Endothelial cell of umbilical vein (primary cell): ENCODE measurements around the gene MRGPRG. TPM values are rescaled to one million over a fixed set of nuclear protein-coding genes. Genes with fewer than 3 reads are reported as not detected.

Experiments
- BruUV-seq: library from RNA; stranded (reverse); fragments of 400-500 nt; replicated peaks from 2 replicates; lab custom pipeline; 2021; lab: Mats Ljungman, UMichigan
- CTCF ChIA-PET: fragments of 300-600, 350-600 bp; sonication (Branson Sonifier 250); formaldehyde crosslinking; loops from one replicate; lab custom pipeline; 2021; ENCODE audit warnings: antibody characterized with exemption, inconsistent platforms; lab: Charles Lee
- POLR2A ChIA-PET: fragments of 300-600, 350-600 bp; sonication (Branson Sonifier 250); formaldehyde crosslinking; loops from one replicate; lab custom pipeline; 2021; ENCODE audit warnings: antibody characterized with exemption, inconsistent platforms; lab: Charles Lee
- DNase-seq: peaks from one replicate; pipeline ENCODE4 v3.0.0-alpha.2; 2011; ENCODE audit warnings: low read depth, low spot score
- FAIRE-seq: peaks from 2 replicates; lab custom pipeline; 2011; peaks lifted over from hg19 to GRCh38; lab: Jason Lieb, UNC
- H2AFZ ChIP-seq: 2 replicates; pipeline ENCODE4 v1.6.0; 2012; ENCODE audit warnings: low read depth, low read length, control low read depth, inconsistent platforms
- H3K27ac ChIP-seq: 2 replicates; pipeline ENCODE4 v1.5.1; 2011; ENCODE audit warnings: low read depth, mild to moderate bottlenecking, control low read depth, low read length, moderate library complexity; ENCODE audit not compliant: insufficient read depth
- H3K27me3 ChIP-seq, 2 experiments: 2 replicates each; pipeline versions ENCODE4 v1.6.0 to v1.6.1; 2011; ENCODE audit warnings: low read length in 2 of 2, mixed read lengths in 1 of 2; ENCODE audit not compliant: control insufficient read depth in 2 of 2, insufficient read depth in 2 of 2
- H3K36me3 ChIP-seq, 2 experiments: 2 replicates in 1 of 2; 3 replicates in 1 of 2; pipeline ENCODE4 v1.5.1; 2011; ENCODE audit warnings: low read length in 2 of 2, mild to moderate bottlenecking in 1 of 2, moderate library complexity in 1 of 2; ENCODE audit not compliant: control insufficient read depth in 2 of 2, insufficient read depth in 2 of 2; ENCODE audit errors: extremely low read depth in 1 of 2
- H3K4me1 ChIP-seq: 3 replicates; pipeline ENCODE4 v1.5.1; 2011; ENCODE audit warnings: mild to moderate bottlenecking, low read length; ENCODE audit not compliant: control insufficient read depth, insufficient read depth; ENCODE audit errors: extremely low read depth
- H3K4me2 ChIP-seq: 2 replicates; pipeline ENCODE4 v1.6.1; 2011; ENCODE audit warnings: low read length, control low read depth, mixed read lengths; ENCODE audit not compliant: insufficient read depth
- H3K4me3 ChIP-seq, 3 experiments: fragments of 200-600 bp in 1 of 3; sonication (generic), shearing (Covaris generic) in 1 of 3; replicated peaks in 1 of 3; 2 replicates each; pipeline ENCODE4 v1.5.1; 2011 to 2016; ENCODE audit warnings: control low read depth in 3 of 3, low read length in 3 of 3, mild to moderate bottlenecking in 2 of 3, inconsistent platforms in 1 of 3, low read depth in 1 of 3, moderate library complexity in 1 of 3; ENCODE audit not compliant: insufficient read depth in 1 of 3
- H3K79me2 ChIP-seq: 2 replicates; pipeline ENCODE4 v1.6.0; 2012; ENCODE audit warnings: low read length, inconsistent platforms; ENCODE audit not compliant: control insufficient read depth, insufficient read depth
- H3K9ac ChIP-seq: replicated peaks from 2 replicates; pipeline ENCODE3; 2011; ENCODE audit warnings: low read length, control low read depth; ENCODE audit not compliant: insufficient read depth; ENCODE audit errors: extremely low read depth
- H3K9me1 ChIP-seq: replicated peaks from 3 replicates; pipeline ENCODE4 v1.6.0; 2011; ENCODE audit warnings: mild to moderate bottlenecking, low read length; ENCODE audit not compliant: control insufficient read depth, insufficient read depth; ENCODE audit errors: extremely low read depth
- H3K9me3 ChIP-seq: replicated peaks from 2 replicates; pipeline ENCODE4 v1.5.1; 2012; ENCODE audit warnings: low read length, inconsistent platforms; ENCODE audit not compliant: control insufficient read depth, insufficient read depth
- H4K20me1 ChIP-seq: replicated peaks from 2 replicates; pipeline ENCODE3; 2011; ENCODE audit warnings: mild to moderate bottlenecking, low read length; ENCODE audit not compliant: control insufficient read depth, insufficient read depth; ENCODE audit errors: extremely low read depth
- EZH2 ChIP-seq: IDR thresholded peaks from 2 replicates; pipeline ENCODE4 v1.6.1; 2012; ENCODE audit warnings: borderline replicate concordance, low read depth, mild to moderate bottlenecking, moderate library complexity, low read length, inconsistent platforms; ENCODE audit not compliant: severe bottlenecking
- FOS ChIP-seq: IDR thresholded peaks from 2 replicates; pipeline ENCODE4 v1.6.1; 2011; ENCODE audit warnings: mild to moderate bottlenecking, low read length, moderate library complexity, borderline replicate concordance; ENCODE audit not compliant: insufficient read depth
- GATA2 ChIP-seq: IDR thresholded peaks from 2 replicates; pipeline ENCODE4 v1.7.0; 2011; ENCODE audit warnings: low read depth, mild to moderate bottlenecking, moderate library complexity, mixed read lengths, low read length; ENCODE audit not compliant: insufficient read length, insufficient read depth
- JUN ChIP-seq: IDR thresholded peaks from 2 replicates; pipeline ENCODE4 v1.6.1; 2011; ENCODE audit warnings: borderline replicate concordance, low read depth; ENCODE audit not compliant: insufficient read length, insufficient read depth
- MAX ChIP-seq: IDR thresholded peaks from 2 replicates; pipeline ENCODE4 v1.6.1; 2011; ENCODE audit not compliant: insufficient read depth, insufficient read length
- MYC ChIP-seq: IDR thresholded peaks from one replicate; pipeline ENCODE4 v1.6.1; 2011; ENCODE audit warnings: mild to moderate bottlenecking, low read depth, low read length
- POLR2A ChIP-seq: IDR thresholded peaks from 2 replicates; pipeline ENCODE4 v1.6.1; 2012; ENCODE audit warnings: low read depth, mild to moderate bottlenecking, control low read depth, low read length
- POLR2AphosphoS5 ChIP-seq: IDR thresholded peaks from 2 replicates; pipeline ENCODE4 v1.6.1; 2012; ENCODE audit warnings: low read depth, mild to moderate bottlenecking, control low read depth, low read length, moderate library complexity; ENCODE audit not compliant: insufficient read depth
- dilution Hi-C: fragments of 300-500 bp; cut with MboI; formaldehyde crosslinking; loops from one replicate; pipeline ENCODE4 v1.15.0; 2019; ENCODE audit warnings: low sequenced_read_pairs; ENCODE audit not compliant: extremely low pct_ligation_motif_present
- intact Hi-C: fragments of 100-400 bp; cut with micrococcal nuclease; formaldehyde crosslinking; loops from one replicate; pipeline ENCODE4 v1.10.0; 2022
- polyA plus RNA-seq, 4 experiments: library from polyadenylated mRNA; depleted of rRNA in 3 of 4; stranded (reverse) in 3 of 4; unstranded in 1 of 4; fragments of >200 nt; gene quantifications; 2 replicates each; pipeline versions ENCODE4 v1.2.1 to v1.2.3, GENCODE V29; 2011 to 2012; ENCODE audit warnings: missing spikeins in 1 of 4
- total RNA-seq: library from RNA; stranded (reverse); gene quantifications from 2 replicates; pipeline ENCODE4 v1.2.3, GENCODE V29; 2021
- TF ChIP-seq, protein P1 (sequence below), 2 donors: IDR thresholded peaks; 1 replicate in 1 of 2; 2 replicates in 1 of 2; pipeline ENCODE4 v1.5.1; 2011; ENCODE audit warnings: low read length in 2 of 2, mild to moderate bottlenecking in 2 of 2, moderate library complexity in 2 of 2, control low read depth in 1 of 2, inconsistent platforms in 1 of 2, low read depth in 1 of 2; ENCODE audit not compliant: insufficient read depth in 1 of 2; ENCODE audit errors: extremely low read depth in 1 of 2

The MRGPRG gene
- total and polyA plus RNA-seq, 2 donors (not counting 3 experiments of a cell fraction or from before 2014, with no cell fraction given), result not detected

DNA sequence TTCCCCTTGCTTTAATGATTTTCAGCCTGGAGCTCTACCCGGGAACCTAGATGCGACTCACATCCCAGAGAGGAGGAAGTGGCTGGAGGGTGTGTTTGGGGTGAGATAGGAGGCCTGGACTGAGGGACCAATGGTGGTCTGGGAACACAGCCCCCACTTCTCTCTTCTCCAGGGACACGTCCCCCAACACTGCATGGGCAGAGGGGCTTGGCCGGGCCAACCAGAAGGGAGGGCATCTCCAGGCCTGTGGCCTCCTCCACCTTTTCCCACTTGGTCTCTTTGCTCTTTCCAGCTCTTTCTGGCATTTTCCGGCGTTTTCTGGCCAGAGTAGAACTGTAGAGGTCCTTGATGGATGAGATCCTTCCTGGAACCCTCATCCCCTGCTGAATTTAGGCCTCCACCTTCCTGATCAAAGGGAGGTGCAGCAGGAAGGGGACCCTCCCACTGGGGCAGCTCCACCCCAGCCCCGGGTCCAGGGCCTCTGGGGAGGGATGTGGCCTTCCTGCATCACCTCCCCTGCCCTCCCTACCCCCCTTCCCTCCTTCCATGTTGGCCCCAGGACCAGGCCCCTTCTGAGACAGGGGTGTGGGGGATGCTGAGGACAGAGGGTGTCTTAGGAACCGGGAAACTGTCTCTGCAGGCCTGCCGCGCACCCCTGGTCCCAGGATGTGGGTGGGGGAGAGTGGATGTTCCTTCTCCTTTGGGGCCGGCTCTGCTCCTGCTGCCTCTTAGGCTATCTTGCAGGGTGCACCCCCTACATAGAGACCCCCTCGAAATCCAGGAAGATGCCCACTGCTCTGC is 24.4 kb downstream of the MRGPRG start:
- Histone ChIP-seq H3K4me2 (no peak overlapping the region), H3K9ac (no peak overlapping the region), H3K4me1 (no peaks in the 10 kb centered on the region), H3K27me3 (no peaks in the 10 kb centered on the region), H3K79me2 (no peaks in the 10 kb centered on the region), H3K4me3 (no peak overlapping the region), H3K9me3 (no peaks in the 10 kb centered on the region), H3K36me3 (no peaks in the 10 kb centered on the region), H3K27ac (no peak overlapping the region), H2AFZ (no peak overlapping the region), H4K20me1 (no peaks in the 10 kb centered on the region), H3K9me1 (no peaks in the 10 kb centered on the region)
- dilution Hi-C loops, result no loop called here
- ChIA-PET CTCF (interaction anchor here (1.0 to 1.9 kb wide), 5 partner anchors 10 to 214 kb away, joined by 3 to 7 read pairs (median 4); no protein-coding TSS in a partner anchor), POLR2A (no interaction called here)
- FAIRE-seq, result no peak
- TF ChIP-seq POLR2AphosphoS5, result no peak
- TF ChIP-seq JUN, result no peak
- no peak for TF ChIP-seq EZH2
- TF ChIP-seq, protein P1, sequence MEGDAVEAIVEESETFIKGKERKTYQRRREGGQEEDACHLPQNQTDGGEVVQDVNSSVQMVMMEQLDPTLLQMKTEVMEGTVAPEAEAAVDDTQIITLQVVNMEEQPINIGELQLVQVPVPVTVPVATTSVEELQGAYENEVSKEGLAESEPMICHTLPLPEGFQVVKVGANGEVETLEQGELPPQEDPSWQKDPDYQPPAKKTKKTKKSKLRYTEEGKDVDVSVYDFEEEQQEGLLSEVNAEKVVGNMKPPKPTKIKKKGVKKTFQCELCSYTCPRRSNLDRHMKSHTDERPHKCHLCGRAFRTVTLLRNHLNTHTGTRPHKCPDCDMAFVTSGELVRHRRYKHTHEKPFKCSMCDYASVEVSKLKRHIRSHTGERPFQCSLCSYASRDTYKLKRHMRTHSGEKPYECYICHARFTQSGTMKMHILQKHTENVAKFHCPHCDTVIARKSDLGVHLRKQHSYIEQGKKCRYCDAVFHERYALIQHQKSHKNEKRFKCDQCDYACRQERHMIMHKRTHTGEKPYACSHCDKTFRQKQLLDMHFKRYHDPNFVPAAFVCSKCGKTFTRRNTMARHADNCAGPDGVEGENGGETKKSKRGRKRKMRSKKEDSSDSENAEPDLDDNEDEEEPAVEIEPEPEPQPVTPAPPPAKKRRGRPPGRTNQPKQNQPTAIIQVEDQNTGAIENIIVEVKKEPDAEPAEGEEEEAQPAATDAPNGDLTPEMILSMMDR (IDR thresholded peaks at IDR 0.05; ENCODE audit: extremely low read depth in 1 of 2, insufficient read depth in 1 of 2, low read depth in 1 of 2, low read length in 2 of 2), result no peak
- no peak for TF ChIP-seq MYC
- TF ChIP-seq MAX, result no peak
- TF ChIP-seq POLR2A, result no peak
- no peak for TF ChIP-seq FOS
- TF ChIP-seq GATA2, result no peak
- intact Hi-C loops, result no loop called here
- no TSS peak for BruUV-seq
- DNase-seq, result no peak
